Liver (tissue), 3 donors: ENCODE results near the gene CFAP299.

Source experiments
- ATF3 ChIP-seq: IDR thresholded peaks from 2 replicates; pipeline ENCODE4 v1.6.1; 2016; ENCODE audit warnings: antibody characterized with exemption
- CTCF ChIP-seq: fragments of 150-350 bp; IDR thresholded peaks from 2 replicates; pipeline ENCODE4 v1.5.1; 2017; ENCODE audit warnings: improper control_type of control experiment, low read depth, low read length; ENCODE audit not compliant: missing input control
- EGR1 ChIP-seq, 2 donors: IDR thresholded peaks; 2 replicates each; pipeline ENCODE4 v1.6.1; 2016 to 2018; ENCODE audit warnings: antibody characterized with exemption in 2 of 2, low read depth in 2 of 2
- FOXA2 ChIP-seq: IDR thresholded peaks from 2 replicates; pipeline ENCODE4 v1.6.1; 2016; ENCODE audit warnings: antibody characterized with exemption
- GABPA ChIP-seq, 2 donors: IDR thresholded peaks in 1 of 2; conservative IDR thresholded peaks in 1 of 2; 2 replicates each; pipeline ENCODE4 v1.6.1; 2016; ENCODE audit warnings: antibody characterized with exemption in 2 of 2, mild to moderate bottlenecking in 1 of 2, moderate library complexity in 1 of 2
- JUND ChIP-seq, 2 donors: IDR thresholded peaks; 2 replicates each; pipeline ENCODE4 v1.6.1; 2016; ENCODE audit warnings: antibody characterized with exemption in 2 of 2
- RAD21 ChIP-seq, 2 donors: IDR thresholded peaks; 2 replicates each; pipeline ENCODE4 v1.6.1; 2016; ENCODE audit warnings: antibody characterized with exemption in 2 of 2, mild to moderate bottlenecking in 2 of 2
- REST ChIP-seq: IDR thresholded peaks from 2 replicates; pipeline ENCODE4 v1.6.1; 2016; ENCODE audit warnings: antibody characterized with exemption, mild to moderate bottlenecking
- SP1 ChIP-seq: IDR thresholded peaks from 2 replicates; pipeline ENCODE4 v1.6.1; 2018; ENCODE audit warnings: antibody characterized with exemption, mild to moderate bottlenecking
- TAF1 ChIP-seq: conservative IDR thresholded peaks from 2 replicates; pipeline ENCODE4 v1.6.1; 2016; ENCODE audit warnings: antibody characterized with exemption, mild to moderate bottlenecking
- YY1 ChIP-seq: IDR thresholded peaks from 2 replicates; pipeline ENCODE4 v1.6.1; 2016; ENCODE audit warnings: antibody characterized with exemption, mild to moderate bottlenecking
- donor health status: healthy.
- donor health status: healthy.

GRCh38 chr4:80306260-80306659, 29.3 kb upstream of the CFAP299 start:
- TF ChIP-seq RAD21 (IDR thresholded peaks at IDR 0.05) = no peak
- TF ChIP-seq REST = no peak
- TF ChIP-seq CTCF = no peak
- no peak for TF ChIP-seq SP1
- no peak for TF ChIP-seq FOXA2
- TF ChIP-seq JUND (IDR thresholded peaks at IDR 0.05) = no peak
- no peak for TF ChIP-seq GABPA (IDR thresholded peaks at IDR 0.05 in 1 of 2, conservative IDR thresholded peaks at IDR 0.05 in 1 of 2)
- TF ChIP-seq ATF3 = no peak
- TF ChIP-seq TAF1 = no peak
- no peak for TF ChIP-seq YY1
- TF ChIP-seq EGR1 (IDR thresholded peaks at IDR 0.05; ENCODE audit: low read depth in 2 of 2) = no peak
